NB4 (cell line): ENCODE results near the gene ADAMTSL1.

Experiments used
- DNase-seq: peaks from one replicate; pipeline ENCODE4 v3.0.0; 2010; ENCODE audit warnings: low read depth
- H3K4me3 ChIP-seq: one replicate; pipeline ENCODE4 v1.5.1; 2011; ENCODE audit warnings: mild to moderate bottlenecking, low read depth, low read length, moderate library complexity
- CTCF ChIP-seq: IDR thresholded peaks from one replicate; pipeline ENCODE4 v1.5.1; 2012; ENCODE audit warnings: low read depth, low read length
- MAX ChIP-seq: IDR thresholded peaks from 2 replicates; pipeline ENCODE4 v1.6.1; 2011; ENCODE audit warnings: low read depth, low read length
- MYC ChIP-seq: IDR thresholded peaks from 2 replicates; pipeline ENCODE4 v1.6.1; 2011; ENCODE audit warnings: low read depth, low read length
- POLR2A ChIP-seq: IDR thresholded peaks from 2 replicates; pipeline ENCODE4 v1.6.1; 2011; ENCODE audit warnings: mild to moderate bottlenecking; ENCODE audit not compliant: insufficient read length; ENCODE audit errors: extremely low read depth

The ADAMTSL1 gene

GRCh38 chr9:18849270-18849669, 375.3 kb downstream of the ADAMTSL1 start:
- no peak overlapping the region for H3K4me3 ChIP-seq
- TF ChIP-seq POLR2A (no peak), MAX (no peak), CTCF (no peak), MYC (no peak)
- no peak for DNase-seq

- H3K4me3 ChIP-seq: no peak overlapping the region
- no peak for DNase-seq
- TF ChIP-seq MAX (no peak), CTCF (no peak), MYC (no peak), POLR2A (no peak)
Observed at GRCh38 chr9:18849890-18850677, 376.1 kb downstream of the ADAMTSL1 start.

- no peak for DNase-seq
- H3K4me3 ChIP-seq: no peak overlapping the region
- TF ChIP-seq MAX (no peak), CTCF (no peak), POLR2A (no peak), MYC (no peak)
Observed at GRCh38 chr9:18851069-18851795, 377.3 kb downstream of the ADAMTSL1 start.

- no peak for TF ChIP-seq MYC
- no peak for TF ChIP-seq POLR2A
- no peak for TF ChIP-seq CTCF
- no peak for DNase-seq
- H3K4me3 ChIP-seq: no peak overlapping the region
Observed at GRCh38 chr9:18855656-18856055, 381.7 kb downstream of the ADAMTSL1 start.

- H3K4me3 ChIP-seq: no peak overlapping the region
- TF ChIP-seq MYC (no peak), CTCF (no peak), POLR2A (no peak), MAX (no peak)
- no peak for DNase-seq
Observed at GRCh38 chr9:18857334-18857733, 383.4 kb downstream of the ADAMTSL1 start.
